Measurements from ENCODE around the gene LAMA2. TPM values are rescaled to one million over a fixed set of nuclear protein-coding genes. Genes with fewer than 3 reads are reported as not detected.

Gene LAMA2
- total and polyA plus RNA-seq, 2 of the 13 experiments (the other 11 are each of a cell fraction or from before 2014, with no cell fraction given): 0.11 to 0.28 TPM

- WGBS (ENCODE audit: low lambda C conversion rate): 3% methylated on average over 2 of the region's 2 CpGs
- FAIRE-seq (no peak), DNase-seq (ENCODE audit: low spot score) (no peak), ATAC-seq (no peak)
- H3K4me3 ChIP-seq (replicated peaks in 1 of 3; ENCODE audit: insufficient read depth in 1 of 3, low read depth in 2 of 3, low read length in 3 of 3): no peak overlapping the region
- in situ Hi-C loops (cut with HindIII; ENCODE audit: extremely low pct_ligation_motif_present, low pct_unique_long_range_greater_than_20kb) (no loop called here), intact Hi-C loops (cut with micrococcal nuclease; ENCODE audit: unreplicated experiment) (no loop called here)
- H3K36me3 ChIP-seq (replicated peaks in 1 of 2; ENCODE audit: control insufficient read depth in 1 of 2, insufficient read depth in 2 of 2, low read length in 2 of 2): no peaks in the 10 kb centered on the region; a peak in 1 of 5 replicates
- H3K9ac ChIP-seq (ENCODE audit: insufficient read depth, low read depth, low read length): no peak overlapping the region
- no peaks in the 10 kb centered on the region for H3K4me1 ChIP-seq (ENCODE audit: insufficient read depth, low read length)
- TF ChIP-seq ZNF766 (CRISPR knock-in tag; IDR thresholded peaks at IDR 0.05; ENCODE audit: borderline replicate concordance) (no peak), ZNF687 (CRISPR knock-in tag; IDR thresholded peaks at IDR 0.05) (no peak), SIN3A (IDR thresholded peaks at IDR 0.05; ENCODE audit: borderline replicate concordance, low read depth, low read length) (no peak), HNRNPUL1 (IDR thresholded peaks at IDR 0.05; ENCODE audit: low read depth, low read length) (no peak), ZSCAN5A (CRISPR knock-in tag; IDR thresholded peaks at IDR 0.05; ENCODE audit: borderline replicate concordance) (no peak), ZNF337 (CRISPR knock-in tag; IDR thresholded peaks at IDR 0.05; ENCODE audit: borderline replicate concordance, low read depth) (no peak), GFI1 (CRISPR knock-in tag; IDR thresholded peaks at IDR 0.05; ENCODE audit: borderline replicate concordance) (no peak), FOXA3 (CRISPR knock-in tag; IDR thresholded peaks at IDR 0.05) (no peak), ZNF343 (CRISPR knock-in tag; IDR thresholded peaks at IDR 0.05) (no peak), NKX3-1 (CRISPR knock-in tag; IDR thresholded peaks at IDR 0.05) (no peak), SNAI1 (CRISPR knock-in tag; IDR thresholded peaks at IDR 0.05; ENCODE audit: borderline replicate concordance) (no peak)
- CTCF ChIA-PET (ENCODE audit: low intra/inter-chr PET ratio, low total read pairs): no interaction called here
- no TSS peak for BruUV-seq (replicated peaks)
- no peak overlapping the region for H2AFZ ChIP-seq (ENCODE audit: low read length)
- no peak overlapping the region for H3K27ac ChIP-seq (ENCODE audit: extremely low read length, insufficient read depth, low read length)
- POLR2A ChIA-PET: no interaction called here
- H4K20me1 ChIP-seq (ENCODE audit: insufficient read depth, low read length): no peaks in the 10 kb centered on the region
- H3K79me2 ChIP-seq (ENCODE audit: insufficient read depth, low read length): no peaks in the 10 kb centered on the region
- H3K4me2 ChIP-seq (ENCODE audit: low read depth, low read length): no peak overlapping the region
- no peaks in the 10 kb centered on the region for H3K9me3 ChIP-seq (ENCODE audit: low read length)
- H3K27me3 ChIP-seq (ENCODE audit: control insufficient read depth in 1 of 2, insufficient read depth in 2 of 2, low read length in 2 of 2): no peaks in the 10 kb centered on the region
Measured at GRCh38 chr6:129269891-129270290, 387.0 kb downstream of the LAMA2 start.

Measured in HepG2 (cell line).